Upper lobe of left lung (tissue), 6 donors: ENCODE data around the gene ARMC6. TPM values are rescaled to one million over a fixed set of nuclear protein-coding genes. Genes with fewer than 3 reads are reported as not detected.

Experiments
- ATAC-seq, 2 donors: fragments of 200-7000 bp; cut with Tn5 transposase; one replicate each; pipeline ENCODE4 v1.9.1; 2022; ENCODE audit warnings: mild to moderate bottlenecking in 2 of 2, moderate library complexity in 2 of 2; ENCODE audit not compliant: low FRiP score in 2 of 2
- DNase-seq, 2 donors: peaks; one replicate each; pipeline ENCODE4 v3.0.0-alpha.2; 2019 to 2020
- H3K27ac ChIP-seq, 4 donors: fragments of 200-600 bp; sonication (generic); one replicate each; pipeline ENCODE4 v1.5.1; 2016 to 2019
- H3K27me3 ChIP-seq, 4 donors: fragments of 200-600 bp; sonication (generic); one replicate each; pipeline ENCODE4 v1.5.1; 2017 to 2019
- H3K36me3 ChIP-seq, 4 donors: fragments of 200-600 bp; sonication (generic); one replicate each; pipeline ENCODE4 v1.5.1; 2016 to 2019
- H3K4me1 ChIP-seq, 4 donors: fragments of 200-600 bp; sonication (generic); one replicate each; pipeline ENCODE4 v1.5.1; 2018 to 2019
- H3K4me3 ChIP-seq, 4 donors: fragments of 200-600 bp; sonication (generic); one replicate each; pipeline ENCODE4 v1.5.1; 2017 to 2019; ENCODE audit warnings: mild to moderate bottlenecking in 2 of 4, moderate library complexity in 1 of 4
- H3K9me3 ChIP-seq, 4 donors: fragments of 200-600 bp; sonication (generic); one replicate each; pipeline ENCODE4 v1.5.1; 2018 to 2019
- CTCF ChIP-seq, 6 experiments: fragments of 450-650 bp in 4 of 6; fragments of 200-600 bp in 2 of 6; sonication (generic) in 2 of 6; IDR thresholded peaks; one replicate each; pipeline ENCODE4 v1.5.1; 2016 to 2019; ENCODE audit warnings: antibody characterized with exemption in 6 of 6
- EP300 ChIP-seq, 4 donors: sonication (generic); formaldehyde crosslinking; IDR thresholded peaks; one replicate each; pipeline ENCODE4 v1.5.1; 2017; ENCODE audit warnings: antibody characterized with exemption in 4 of 4, control low read depth in 2 of 4
- POLR2A ChIP-seq, 4 donors: fragments of 450-650 bp; IDR thresholded peaks; one replicate each; pipeline ENCODE4 v1.5.1; 2016 to 2017; ENCODE audit warnings: antibody characterized with exemption in 4 of 4, mild to moderate bottlenecking in 2 of 4
- POLR2AphosphoS5 ChIP-seq, 2 donors: sonication (generic); formaldehyde crosslinking; IDR thresholded peaks; one replicate each; pipeline ENCODE4 v1.5.1; 2017; ENCODE audit warnings: antibody characterized with exemption in 2 of 2
- WGBS, 2 donors: methylation state at CpG; one replicate each; pipeline ENCODE4 v1.1.5; 2017 to 2018; 5-methylcytosine and 5-hydroxymethylcytosine counted together
- total RNA-seq, 6 donors: library from RNA; depleted of rRNA in 4 of 6; stranded (reverse); fragments of >200 nt in 4 of 6; gene quantifications; one replicate each; pipeline versions ENCODE4 v1.1.0 to v1.2.1, GENCODE V29; 2016 to 2021
- donor health status: DM: no; HTN: no; CAD: no; lungs with moderate emphysema.
- donor health status: DM: no; HTN: yes; CAD: no; lungs with severe emphysema.

The ARMC6 gene
- total RNA-seq, 6 donors from 2014 or later, result 14.1 to 46.5 (median 26.8) TPM

- DNase-seq (no peak), ATAC-seq (no peak)
- Histone ChIP-seq H3K27me3 (no peaks in the 10 kb centered on the region), H3K27ac (no peak overlapping the region), H3K9me3 (no peaks in the 10 kb centered on the region), H3K4me3 (no peak overlapping the region), H3K4me1 (peaks cover 15 to 26% (median 23%) of the 10 kb centered on the region in 4 donors), H3K36me3 (peaks cover 4 to 37% (median 32%) of the 10 kb centered on the region in 4 donors)
- TF ChIP-seq EP300 (IDR thresholded peaks at IDR 0.05) (no peak), POLR2AphosphoS5 (IDR thresholded peaks at IDR 0.05) (no peak), CTCF (IDR thresholded peaks at IDR 0.05) (no peak), POLR2A (IDR thresholded peaks at IDR 0.05) (no peak)
- WGBS, 2 donors, result 79 to 84% methylated on average over 7 to 10 of the region's 10 CpGs
These were observed 44.1 kb upstream of the ARMC6 start for GRCh38 chr19:18989316-18989715.

- no peak for TF ChIP-seq EP300 (IDR thresholded peaks at IDR 0.05)
- TF ChIP-seq CTCF (IDR thresholded peaks at IDR 0.05), result no peak
- no peak for TF ChIP-seq POLR2A (IDR thresholded peaks at IDR 0.05)
- no peak for TF ChIP-seq POLR2AphosphoS5 (IDR thresholded peaks at IDR 0.05)
- Histone ChIP-seq H3K9me3 (no peaks in the 10 kb centered on the region), H3K27ac (no peak overlapping the region), H3K36me3 (peaks cover 11 to 43% (median 37%) of the 10 kb centered on the region in 4 donors), H3K4me3 (no peak overlapping the region), H3K4me1 (peaks cover 11 to 19% (median 16%) of the 10 kb centered on the region in 4 donors), H3K27me3 (no peaks in the 10 kb centered on the region)
- ATAC-seq (no peak), DNase-seq (no peak)
- 83% methylated on average over 3 of the region's 5 CpGs; no CpG with 5 or more reads in 1 of the 2 donors for WGBS, 2 donors
These were observed 43.2 kb upstream of the ARMC6 start for GRCh38 chr19:18990128-18990708.

GRCh38 chr19:18991006-18991405, 42.4 kb upstream of the ARMC6 start:
- ATAC-seq (no peak), DNase-seq (peak in 1 of 2 donors; percentile 68)
- no peak overlapping the region for H3K27ac ChIP-seq
- H3K27me3 ChIP-seq, result no peaks in the 10 kb centered on the region
- TF ChIP-seq EP300 (IDR thresholded peaks at IDR 0.05), result no peak
- H3K4me1 ChIP-seq, result peaks cover 6 to 14% (median 11%) of the 10 kb centered on the region in 4 donors
- H3K4me3 ChIP-seq, result no peak overlapping the region
- 82 to 89% methylated on average over 15 of the region's 16 CpGs for WGBS, 2 donors
- H3K36me3 ChIP-seq, result peaks cover 11 to 48% (median 37%) of the 10 kb centered on the region in 4 donors
- no peaks in the 10 kb centered on the region for H3K9me3 ChIP-seq

GRCh38 chr19:18991468-18991867, 41.9 kb upstream of the ARMC6 start:
- H3K4me3 ChIP-seq, result no peak overlapping the region
- WGBS, 2 donors, result 88 to 97% methylated on average over 14 of the region's 14 CpGs
- TF ChIP-seq CTCF (IDR thresholded peaks at IDR 0.05) (no peak), POLR2AphosphoS5 (IDR thresholded peaks at IDR 0.05) (no peak), POLR2A (IDR thresholded peaks at IDR 0.05) (no peak), EP300 (IDR thresholded peaks at IDR 0.05) (no peak)
- H3K36me3 ChIP-seq, result peaks cover 11 to 48% (median 40%) of the 10 kb centered on the region in 4 donors
- H3K27me3 ChIP-seq, result no peaks in the 10 kb centered on the region
- H3K27ac ChIP-seq, result no peak overlapping the region
- no peak for ATAC-seq
- DNase-seq, result peak in 1 of 2 donors; percentile 58
- H3K9me3 ChIP-seq, result no peaks in the 10 kb centered on the region
- H3K4me1 ChIP-seq, result peaks cover 3 to 9% (median 7%) of the 10 kb centered on the region in 4 donors

GRCh38 chr19:18992696-18993095, 40.7 kb upstream of the ARMC6 start:
- ATAC-seq, result no peak
- WGBS, 2 donors, result 78 to 81% methylated on average over 8 of the region's 8 CpGs
- H3K4me1 ChIP-seq, result peaks cover 0 to 3% (median 0%) of the 10 kb centered on the region in 4 donors

More at GRCh38 chr19:18992696-18993095, 40.7 kb upstream of the ARMC6 start:
- TF ChIP-seq CTCF (IDR thresholded peaks at IDR 0.05) (no peak), EP300 (IDR thresholded peaks at IDR 0.05) (no peak), POLR2AphosphoS5 (IDR thresholded peaks at IDR 0.05) (no peak), POLR2A (IDR thresholded peaks at IDR 0.05) (no peak)
- Histone ChIP-seq H3K4me3 (no peak overlapping the region), H3K9me3 (no peaks in the 10 kb centered on the region), H3K36me3 (peaks cover 11 to 56% (median 44%) of the 10 kb centered on the region in 4 donors), H3K27me3 (no peaks in the 10 kb centered on the region), H3K27ac (no peak overlapping the region)
- DNase-seq, result no peak
